ENCODE data around the gene FOXO3.

The FOXO3 gene

DNA sequence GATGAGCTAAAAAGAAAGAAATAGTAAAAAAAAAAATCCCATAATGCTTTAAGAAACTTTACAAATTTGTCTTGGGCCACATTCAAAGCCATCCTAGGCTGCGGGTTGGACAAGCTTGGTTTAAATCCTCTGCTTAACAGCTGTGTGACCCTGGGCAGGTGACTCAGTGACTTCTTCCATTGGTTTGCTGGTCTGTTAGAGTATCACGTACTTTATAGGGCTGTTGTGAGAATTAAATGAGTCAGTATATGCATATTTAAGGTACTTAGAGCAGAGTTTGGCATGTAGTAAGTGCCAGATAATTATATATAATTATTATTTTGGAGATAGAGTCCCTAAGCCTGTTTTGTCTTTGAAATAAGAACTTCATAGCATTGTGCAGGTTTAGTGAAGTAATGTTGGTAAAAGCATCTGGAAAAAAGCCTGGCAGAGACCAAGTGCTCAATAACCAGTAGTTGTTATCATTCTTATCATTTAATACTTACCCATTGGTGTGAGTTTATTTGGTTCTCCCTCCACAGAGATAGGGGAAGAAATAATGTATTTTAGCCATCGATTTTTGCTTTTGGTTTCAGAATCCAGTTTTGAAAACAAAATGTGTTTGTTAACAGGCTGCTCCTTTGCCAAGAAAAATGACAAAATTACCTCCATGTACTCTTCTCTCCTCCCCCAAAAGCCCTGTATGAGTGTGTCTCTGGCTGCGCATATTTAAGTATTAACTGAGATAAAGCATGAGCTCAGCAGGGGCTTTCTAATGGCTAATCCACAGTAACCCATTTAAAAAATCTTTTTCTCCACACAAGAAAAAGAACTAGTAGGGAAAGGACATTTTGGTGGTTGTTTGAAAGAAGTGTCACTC lies 67.2 kb downstream of the FOXO3 start:
- no peaks in the 10 kb centered on the region for H3K27me3 ChIP-seq (ENCODE audit: control insufficient read depth, insufficient read depth, low read length)
- peaks cover 23% of the 10 kb centered on the region for H3K4me1 ChIP-seq (ENCODE audit: control insufficient read depth, insufficient read depth, low read length)
- no peak overlapping the region for H3K4me3 ChIP-seq (ENCODE audit: low read length)
- no peaks in the 10 kb centered on the region for H3K36me3 ChIP-seq (ENCODE audit: control insufficient read depth, insufficient read depth, low read length)
- H3K9ac ChIP-seq (ENCODE audit: low read length) = no peak overlapping the region
- H3K9me3 ChIP-seq (ENCODE audit: control insufficient read depth, low read length) = no peaks in the 10 kb centered on the region

DNA sequence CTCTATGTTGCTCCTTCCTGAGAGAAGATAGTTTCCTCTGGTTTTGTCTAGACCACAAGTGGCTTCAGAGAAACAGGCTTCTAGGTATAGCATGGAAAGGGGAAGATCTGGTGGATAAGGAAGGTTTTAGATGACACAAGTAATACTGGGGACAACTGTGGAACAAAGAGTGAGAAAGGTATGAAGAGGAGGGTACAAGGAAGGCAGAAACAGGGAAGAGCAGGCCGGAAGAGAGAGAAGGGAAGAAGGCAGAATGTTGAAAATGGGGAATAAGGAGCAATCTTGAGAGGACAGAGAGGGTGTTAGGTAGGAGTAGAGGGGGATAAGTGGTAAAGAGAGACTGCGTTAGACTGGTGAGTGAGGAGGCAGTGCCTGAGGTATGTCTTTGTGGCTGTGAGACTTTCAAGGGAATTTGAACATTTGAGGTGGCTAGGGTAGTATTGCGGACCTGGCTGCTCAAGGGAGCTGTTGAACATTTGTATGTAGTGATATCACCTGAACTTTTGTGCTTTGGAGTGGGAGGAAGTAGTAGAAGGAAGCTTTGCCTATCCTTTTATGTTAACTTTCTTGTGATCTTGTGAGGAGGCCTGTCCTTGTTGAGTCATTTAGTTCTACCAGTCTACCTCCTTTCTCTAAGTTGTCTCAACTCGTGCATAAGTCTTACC lies 69.5 kb downstream of the FOXO3 start:
- Histone ChIP-seq H3K36me3 (ENCODE audit: control insufficient read depth, insufficient read depth, low read length) (no peaks in the 10 kb centered on the region), H3K4me3 (ENCODE audit: low read length) (no peak overlapping the region), H3K9me3 (ENCODE audit: control insufficient read depth, low read length) (no peaks in the 10 kb centered on the region), H3K27me3 (ENCODE audit: control insufficient read depth, insufficient read depth, low read length) (no peaks in the 10 kb centered on the region), H3K9ac (ENCODE audit: low read length) (no peak overlapping the region), H3K4me1 (ENCODE audit: control insufficient read depth, insufficient read depth, low read length) (peaks cover 10% of the 10 kb centered on the region)

DNA sequence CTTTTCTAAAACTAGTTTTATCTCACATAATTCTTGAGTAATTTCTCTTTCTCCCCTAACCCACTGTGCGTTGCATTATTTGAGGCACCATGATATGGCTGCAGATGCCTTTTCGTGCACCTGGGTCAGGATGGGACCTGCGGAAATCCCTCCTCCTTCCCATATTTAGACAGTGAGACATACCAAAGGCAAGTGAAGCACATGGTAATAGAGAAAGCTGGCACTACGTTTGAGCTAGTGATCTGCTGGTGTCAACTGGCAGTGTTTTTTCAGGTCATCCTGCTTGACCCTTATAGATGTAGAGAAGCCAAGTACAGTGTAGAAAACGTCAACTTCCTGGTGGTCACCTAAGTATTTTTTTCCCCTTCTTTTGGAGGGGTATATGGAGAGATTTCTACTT lies 71.7 kb downstream of the FOXO3 start:
- H3K4me1 ChIP-seq (ENCODE audit: control insufficient read depth, insufficient read depth, low read length) = peaks cover 13% of the 10 kb centered on the region

DNA sequence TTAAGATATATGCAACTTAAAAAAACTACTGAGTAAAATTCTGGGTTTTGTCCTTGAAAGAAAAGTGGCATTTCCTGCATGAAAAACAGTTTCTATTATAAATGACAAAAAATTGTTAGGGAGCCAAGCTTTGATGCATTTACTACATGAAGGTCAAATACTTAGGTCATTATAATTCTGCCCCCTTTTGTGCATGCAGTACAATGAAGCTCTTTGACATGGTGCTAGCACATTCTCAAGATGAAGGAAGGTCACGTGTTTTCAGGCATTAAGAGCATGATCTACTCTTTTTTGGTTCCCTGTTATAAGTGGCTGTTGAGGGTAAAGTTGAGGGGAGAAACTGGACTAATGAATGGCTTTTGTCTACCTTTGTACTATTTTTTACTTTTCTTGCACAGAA lies 72.7 kb downstream of the FOXO3 start:
- H3K4me1 ChIP-seq (ENCODE audit: control insufficient read depth, insufficient read depth, low read length) = peaks cover 5% of the 10 kb centered on the region
- H3K4me3 ChIP-seq (ENCODE audit: low read length) = no peak overlapping the region
- no peaks in the 10 kb centered on the region for H3K27me3 ChIP-seq (ENCODE audit: control insufficient read depth, insufficient read depth, low read length)
- H3K36me3 ChIP-seq (ENCODE audit: control insufficient read depth, insufficient read depth, low read length) = no peaks in the 10 kb centered on the region
- no peaks in the 10 kb centered on the region for H3K9me3 ChIP-seq (ENCODE audit: control insufficient read depth, low read length)
- no peak overlapping the region for H3K9ac ChIP-seq (ENCODE audit: low read length)

More for the DNA sequence above, 71.7 kb downstream of the FOXO3 start:
- H3K36me3 ChIP-seq (ENCODE audit: control insufficient read depth, insufficient read depth, low read length) = no peaks in the 10 kb centered on the region
- no peaks in the 10 kb centered on the region for H3K27me3 ChIP-seq (ENCODE audit: control insufficient read depth, insufficient read depth, low read length)
- no peaks in the 10 kb centered on the region for H3K9me3 ChIP-seq (ENCODE audit: control insufficient read depth, low read length)
- H3K9ac ChIP-seq (ENCODE audit: low read length) = no peak overlapping the region
- no peak overlapping the region for H3K4me3 ChIP-seq (ENCODE audit: low read length)

DNA sequence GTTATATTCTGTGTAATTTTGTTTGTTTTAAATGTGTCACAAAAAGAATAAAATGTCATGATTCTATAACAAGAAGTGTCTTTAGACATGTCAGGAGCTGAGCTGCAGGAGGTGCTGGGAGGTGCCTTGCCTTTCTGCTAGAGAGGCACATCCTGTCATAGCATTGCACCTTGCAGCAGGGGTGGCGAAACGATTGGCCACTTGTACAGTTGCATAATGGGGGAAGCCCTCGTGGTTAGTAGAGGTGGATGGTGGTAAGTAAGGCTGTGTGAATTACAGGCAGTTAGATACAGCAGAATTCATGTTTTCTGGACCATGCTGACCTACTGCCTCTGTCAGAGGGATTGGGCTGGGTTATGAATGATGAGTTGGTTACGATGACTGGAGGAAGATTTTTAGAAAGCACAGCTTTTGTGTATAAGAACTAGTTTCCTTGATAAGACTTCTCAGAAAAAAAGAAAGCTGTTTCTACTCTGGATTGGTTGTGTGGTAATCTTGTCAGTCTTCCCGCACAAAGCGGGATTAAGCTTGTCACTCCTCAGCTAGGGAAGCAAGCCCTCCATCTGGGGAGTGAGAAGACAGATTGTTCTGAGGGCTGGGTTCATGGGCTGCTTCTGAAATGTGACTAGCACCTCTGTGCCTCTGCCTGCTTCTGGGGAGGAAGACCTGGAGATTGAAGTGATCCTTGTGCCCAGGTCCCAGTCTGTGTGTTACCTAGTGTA lies 74.9 kb downstream of the FOXO3 start:
- Histone ChIP-seq H3K27me3 (ENCODE audit: control insufficient read depth, insufficient read depth, low read length) (no peaks in the 10 kb centered on the region), H3K4me1 (ENCODE audit: control insufficient read depth, insufficient read depth, low read length) (peaks cover 5% of the 10 kb centered on the region), H3K4me3 (ENCODE audit: low read length) (no peak overlapping the region), H3K9me3 (ENCODE audit: control insufficient read depth, low read length) (no peaks in the 10 kb centered on the region), H3K9ac (ENCODE audit: low read length) (no peak overlapping the region), H3K36me3 (ENCODE audit: control insufficient read depth, insufficient read depth, low read length) (no peaks in the 10 kb centered on the region)

DNA sequence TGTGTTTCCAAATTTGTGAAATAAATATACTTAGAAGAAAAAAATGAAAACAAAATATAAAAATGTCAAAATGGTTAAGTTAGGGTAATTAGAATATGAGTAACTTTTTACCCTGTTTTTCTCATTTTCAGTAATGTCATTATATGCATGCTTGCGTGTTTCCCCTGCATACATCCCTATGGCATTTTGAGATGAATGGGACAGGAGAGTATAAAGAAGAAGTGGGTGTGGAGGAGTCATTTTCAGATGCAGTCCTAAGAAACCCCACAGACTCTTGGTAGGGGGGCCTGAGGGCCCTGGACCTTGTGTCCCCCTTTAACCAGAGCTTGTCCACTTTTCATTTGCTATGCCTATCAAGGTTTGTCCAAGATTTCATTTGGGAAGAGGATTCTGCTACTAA lies 77.2 kb downstream of the FOXO3 start:
- peaks cover 5% of the 10 kb centered on the region for H3K4me1 ChIP-seq (ENCODE audit: control insufficient read depth, insufficient read depth, low read length)
- no peaks in the 10 kb centered on the region for H3K36me3 ChIP-seq (ENCODE audit: control insufficient read depth, insufficient read depth, low read length)
- H3K9me3 ChIP-seq (ENCODE audit: control insufficient read depth, low read length) = no peaks in the 10 kb centered on the region
- no peak overlapping the region for H3K9ac ChIP-seq (ENCODE audit: low read length)
- H3K27me3 ChIP-seq (ENCODE audit: control insufficient read depth, insufficient read depth, low read length) = no peaks in the 10 kb centered on the region
- H3K4me3 ChIP-seq (ENCODE audit: low read length) = no peak overlapping the region

DNA sequence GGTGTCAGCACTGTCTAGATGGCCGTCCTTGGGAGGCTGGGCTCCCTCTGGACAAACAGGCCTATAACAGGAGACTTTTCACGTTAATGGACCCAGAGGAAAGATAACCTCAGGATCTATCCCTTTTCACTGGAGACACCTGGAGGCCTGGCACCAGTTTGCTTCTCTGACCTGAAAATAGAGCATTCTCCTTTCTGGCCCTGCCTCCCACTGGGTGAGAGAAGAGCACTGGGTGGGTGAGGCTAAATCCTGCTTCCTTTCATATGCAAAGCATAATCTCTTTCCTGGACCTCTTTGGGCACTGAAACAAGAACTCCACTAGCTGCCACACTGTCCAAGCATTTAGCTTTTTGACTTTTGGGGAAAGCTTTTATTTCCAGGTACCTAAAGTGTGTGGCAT lies 78.3 kb downstream of the FOXO3 start:
- Histone ChIP-seq H3K27me3 (ENCODE audit: control insufficient read depth, insufficient read depth, low read length) (no peaks in the 10 kb centered on the region), H3K9ac (ENCODE audit: low read length) (no peak overlapping the region), H3K36me3 (ENCODE audit: control insufficient read depth, insufficient read depth, low read length) (no peaks in the 10 kb centered on the region), H3K4me1 (ENCODE audit: control insufficient read depth, insufficient read depth, low read length) (peaks cover 5% of the 10 kb centered on the region), H3K9me3 (ENCODE audit: control insufficient read depth, low read length) (no peaks in the 10 kb centered on the region), H3K4me3 (ENCODE audit: low read length) (no peak overlapping the region)

DNA sequence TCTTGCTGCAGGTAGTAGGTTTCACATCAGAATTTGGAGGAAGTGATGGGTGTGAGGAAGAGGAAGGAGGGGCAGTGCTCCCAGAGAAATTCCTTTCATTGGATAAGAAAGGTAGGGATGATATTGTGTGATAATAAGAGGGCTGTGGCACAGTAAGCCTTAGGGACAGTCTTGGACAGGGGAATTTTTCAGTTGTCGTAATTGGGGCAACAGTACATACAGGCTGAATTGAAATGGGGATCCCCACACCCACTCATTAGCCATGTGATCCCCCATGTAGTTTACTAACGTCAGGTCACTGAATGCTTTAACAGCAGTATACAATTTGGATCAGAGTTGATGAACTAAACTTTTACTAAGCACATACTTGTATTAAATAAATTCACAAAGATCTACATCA lies 79.4 kb downstream of the FOXO3 start:
- no peak overlapping the region for H3K9ac ChIP-seq (ENCODE audit: low read length)
- H3K27me3 ChIP-seq (ENCODE audit: control insufficient read depth, insufficient read depth, low read length) = no peaks in the 10 kb centered on the region
- peaks cover 10% of the 10 kb centered on the region for H3K4me1 ChIP-seq (ENCODE audit: control insufficient read depth, insufficient read depth, low read length)
- H3K9me3 ChIP-seq (ENCODE audit: control insufficient read depth, low read length) = no peaks in the 10 kb centered on the region
- no peak overlapping the region for H3K4me3 ChIP-seq (ENCODE audit: low read length)
- no peaks in the 10 kb centered on the region for H3K36me3 ChIP-seq (ENCODE audit: control insufficient read depth, insufficient read depth, low read length)

DNA sequence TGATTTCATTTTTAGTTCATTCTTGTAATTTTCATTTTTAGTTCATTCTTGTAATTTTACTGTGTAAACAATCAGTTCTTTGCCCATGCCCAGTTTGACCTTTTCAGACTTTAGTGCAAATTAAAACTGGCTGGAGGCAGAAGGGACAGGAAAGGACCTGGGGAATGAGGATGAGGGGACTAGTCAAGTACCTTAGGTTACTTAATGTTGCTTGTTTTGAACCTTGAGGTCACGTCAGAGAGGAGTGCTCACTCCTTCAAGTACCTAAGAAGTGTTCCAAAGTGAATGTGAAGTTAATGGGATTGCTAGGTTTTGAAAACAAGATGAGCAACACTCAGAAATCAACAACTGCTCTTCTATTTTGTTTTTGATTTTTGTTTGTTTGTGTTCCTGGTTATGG lies 82.5 kb downstream of the FOXO3 start:
- no peak overlapping the region for H3K9ac ChIP-seq (ENCODE audit: low read length)
- H3K4me1 ChIP-seq (ENCODE audit: control insufficient read depth, insufficient read depth, low read length) = peaks cover 11% of the 10 kb centered on the region
- H3K4me3 ChIP-seq (ENCODE audit: low read length) = no peak overlapping the region
- no peaks in the 10 kb centered on the region for H3K27me3 ChIP-seq (ENCODE audit: control insufficient read depth, insufficient read depth, low read length)
- peaks cover 3% of the 10 kb centered on the region for H3K36me3 ChIP-seq (ENCODE audit: control insufficient read depth, insufficient read depth, low read length)
- no peaks in the 10 kb centered on the region for H3K9me3 ChIP-seq (ENCODE audit: control insufficient read depth, low read length)

DNA sequence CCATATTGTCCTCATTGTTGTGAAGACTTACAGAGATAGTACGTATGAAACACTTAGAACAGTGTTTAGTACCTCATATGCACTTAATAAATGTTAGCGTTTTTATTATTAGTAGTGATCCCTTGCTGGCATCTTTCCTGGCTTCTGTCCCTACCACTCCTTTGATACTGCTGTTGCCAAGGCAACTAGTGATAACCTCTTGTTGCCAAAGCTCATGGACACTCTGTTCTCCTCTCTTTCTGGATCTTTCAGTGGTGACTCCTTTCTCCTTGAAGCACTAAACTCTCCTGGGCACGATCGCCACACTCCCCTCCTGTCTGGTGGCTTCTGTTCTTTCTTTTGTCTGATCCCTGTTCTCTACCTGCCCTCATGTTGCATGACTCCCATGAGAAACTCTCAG lies 83.5 kb downstream of the FOXO3 start:
- Histone ChIP-seq H3K27me3 (ENCODE audit: control insufficient read depth, insufficient read depth, low read length) (no peaks in the 10 kb centered on the region), H3K4me3 (ENCODE audit: low read length) (no peak overlapping the region), H3K4me1 (ENCODE audit: control insufficient read depth, insufficient read depth, low read length) (peaks cover 11% of the 10 kb centered on the region), H3K9ac (ENCODE audit: low read length) (no peak overlapping the region), H3K9me3 (ENCODE audit: control insufficient read depth, low read length) (no peaks in the 10 kb centered on the region), H3K36me3 (ENCODE audit: control insufficient read depth, insufficient read depth, low read length) (peaks cover 5% of the 10 kb centered on the region)

DNA sequence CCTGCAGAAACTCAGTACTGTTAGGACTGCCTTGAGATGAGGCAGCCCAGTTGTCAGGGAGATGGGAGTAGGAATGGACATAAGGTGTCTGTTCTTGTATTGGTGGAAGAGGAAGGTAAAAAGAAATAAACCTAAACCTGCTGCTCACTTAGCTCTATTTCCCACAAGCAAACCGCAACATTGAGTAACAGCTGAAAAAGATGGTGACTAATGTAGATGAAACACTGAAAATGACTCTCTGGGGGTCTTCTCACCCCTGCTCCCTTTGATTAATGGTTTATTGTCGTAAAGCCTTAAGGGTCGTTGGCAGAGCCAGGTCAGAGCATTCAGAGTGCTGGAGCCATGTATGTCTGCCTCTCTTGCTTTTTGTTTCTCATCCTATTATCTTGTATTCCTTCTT lies 87.5 kb downstream of the FOXO3 start:
- H3K4me1 ChIP-seq (ENCODE audit: control insufficient read depth, insufficient read depth, low read length) = peaks cover 29% of the 10 kb centered on the region
- no peak overlapping the region for H3K9ac ChIP-seq (ENCODE audit: low read length)
- H3K4me3 ChIP-seq (ENCODE audit: low read length) = no peak overlapping the region

DNA sequence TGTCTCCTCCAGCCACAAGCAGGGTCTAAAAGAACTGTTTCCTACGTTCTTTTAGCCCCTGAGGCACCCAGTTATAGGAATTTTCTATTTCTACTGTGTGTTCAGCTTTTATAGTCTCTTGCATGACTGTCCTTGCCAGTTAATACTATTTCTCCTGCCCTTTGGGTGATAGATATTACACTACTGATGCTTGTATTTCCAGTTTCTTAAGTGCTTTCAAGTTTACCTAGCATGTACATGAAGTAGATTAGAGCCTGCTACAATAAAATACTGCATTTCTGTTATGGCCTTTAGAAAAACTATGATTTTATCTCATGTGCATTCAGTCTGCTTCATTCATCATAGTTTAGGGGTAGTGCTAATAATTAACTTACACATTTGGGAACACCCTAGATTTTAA lies 89.6 kb downstream of the FOXO3 start:
- peaks cover 5% of the 10 kb centered on the region for H3K36me3 ChIP-seq (ENCODE audit: control insufficient read depth, insufficient read depth, low read length)
- H3K4me3 ChIP-seq (ENCODE audit: low read length) = no peak overlapping the region
- no peak overlapping the region for H3K9ac ChIP-seq (ENCODE audit: low read length)
- peaks cover 29% of the 10 kb centered on the region for H3K4me1 ChIP-seq (ENCODE audit: control insufficient read depth, insufficient read depth, low read length)
- H3K9me3 ChIP-seq (ENCODE audit: control insufficient read depth, low read length) = no peaks in the 10 kb centered on the region
- no peaks in the 10 kb centered on the region for H3K27me3 ChIP-seq (ENCODE audit: control insufficient read depth, insufficient read depth, low read length)

More for the DNA sequence above, 87.5 kb downstream of the FOXO3 start:
- no peaks in the 10 kb centered on the region for H3K9me3 ChIP-seq (ENCODE audit: control insufficient read depth, low read length)
- peaks cover 5% of the 10 kb centered on the region for H3K36me3 ChIP-seq (ENCODE audit: control insufficient read depth, insufficient read depth, low read length)
- no peaks in the 10 kb centered on the region for H3K27me3 ChIP-seq (ENCODE audit: control insufficient read depth, insufficient read depth, low read length)

Data from mucosa of stomach (tissue), 1 donor.